ENCODE measurements around the gene BCAS1. TPM values are rescaled to one million over a fixed set of nuclear protein-coding genes. Genes with fewer than 3 reads are reported as not detected.

The BCAS1 gene
- total RNA-seq, 1 donor from 2014 or later = not detected

GRCh38 chr20:53985150-53985518 is 85.3 kb downstream of the BCAS1 start:
- Mint-ChIP-seq H3K27ac (ENCODE audit: unreplicated experiment) (no peak overlapping the region), H3K9me3 (ENCODE audit: unreplicated experiment) (no peaks in the 10 kb centered on the region), H3K4me1 (ENCODE audit: unreplicated experiment) (no peaks in the 10 kb centered on the region), H3K4me3 (ENCODE audit: unreplicated experiment) (no peak overlapping the region), H3K36me3 (ENCODE audit: unreplicated experiment) (no peaks in the 10 kb centered on the region), H3K27me3 (ENCODE audit: unreplicated experiment) (peaks cover 29% of the 10 kb centered on the region)
- no peak for TF ChIP-seq CTCF (IDR thresholded peaks at IDR 0.05)
- no peak for DNase-seq (ENCODE audit: extremely low spot score, unreplicated experiment)

GRCh38 chr20:53984356-53985149 is 85.8 kb downstream of the BCAS1 start:
- no peak overlapping the region for H3K27ac Mint-ChIP-seq (ENCODE audit: unreplicated experiment)
- H3K9me3 Mint-ChIP-seq (ENCODE audit: unreplicated experiment) = no peaks in the 10 kb centered on the region
- DNase-seq (ENCODE audit: extremely low spot score, unreplicated experiment) = no peak
- H3K4me1 Mint-ChIP-seq (ENCODE audit: unreplicated experiment) = no peaks in the 10 kb centered on the region
- H3K4me3 Mint-ChIP-seq (ENCODE audit: unreplicated experiment) = no peak overlapping the region
- H3K36me3 Mint-ChIP-seq (ENCODE audit: unreplicated experiment) = no peaks in the 10 kb centered on the region
- H3K27me3 Mint-ChIP-seq (ENCODE audit: unreplicated experiment) = peaks cover 25% of the 10 kb centered on the region
- no peak for TF ChIP-seq CTCF (IDR thresholded peaks at IDR 0.05)

- DNase-seq (ENCODE audit: extremely low spot score, unreplicated experiment) = no peak
- Mint-ChIP-seq H3K36me3 (ENCODE audit: unreplicated experiment) (no peaks in the 10 kb centered on the region), H3K4me3 (ENCODE audit: unreplicated experiment) (no peak overlapping the region), H3K27ac (ENCODE audit: unreplicated experiment) (no peak overlapping the region), H3K9me3 (ENCODE audit: unreplicated experiment) (no peaks in the 10 kb centered on the region), H3K27me3 (ENCODE audit: unreplicated experiment) (peaks cover 23% of the 10 kb centered on the region), H3K4me1 (ENCODE audit: unreplicated experiment) (no peaks in the 10 kb centered on the region)
- no peak for TF ChIP-seq CTCF (IDR thresholded peaks at IDR 0.05)
These were observed 87.0 kb downstream of the BCAS1 start for GRCh38 chr20:53983401-53983800.

- no peak overlapping the region for H3K27ac Mint-ChIP-seq (ENCODE audit: unreplicated experiment)
- H3K4me1 Mint-ChIP-seq (ENCODE audit: unreplicated experiment) = no peaks in the 10 kb centered on the region
These were observed 87.8 kb downstream of the BCAS1 start for GRCh38 chr20:53982624-53983023.

More at GRCh38 chr20:53982624-53983023, 87.8 kb downstream of the BCAS1 start:
- Mint-ChIP-seq H3K27me3 (ENCODE audit: unreplicated experiment) (peaks cover 18% of the 10 kb centered on the region), H3K36me3 (ENCODE audit: unreplicated experiment) (no peaks in the 10 kb centered on the region), H3K9me3 (ENCODE audit: unreplicated experiment) (no peaks in the 10 kb centered on the region), H3K4me3 (ENCODE audit: unreplicated experiment) (no peak overlapping the region)
- TF ChIP-seq CTCF (IDR thresholded peaks at IDR 0.05) = no peak
- no peak for DNase-seq (ENCODE audit: extremely low spot score, unreplicated experiment)

Measured in osteocyte (in vitro differentiated cells).